GM18867 (cell line): ENCODE measurements around the gene DARS1.

ENCODE experiments used
- ATAC-seq: cut with Tn5 transposase; IDR thresholded peaks from one replicate; pipeline ENCODE4 v1.9.1; 2021; ENCODE audit warnings: mild to moderate bottlenecking, moderate library complexity; ENCODE audit not compliant: unreplicated experiment

The DARS1 gene

GRCh38 chr2:135985018-135985825 lies at the start of gene DARS1:
Gene DARS1 (minus strand): TSS chr2:135985626. CDS start chr2:135985468, 158 bp downstream.
- peak; percentile 87 for ATAC-seq

DNA sequence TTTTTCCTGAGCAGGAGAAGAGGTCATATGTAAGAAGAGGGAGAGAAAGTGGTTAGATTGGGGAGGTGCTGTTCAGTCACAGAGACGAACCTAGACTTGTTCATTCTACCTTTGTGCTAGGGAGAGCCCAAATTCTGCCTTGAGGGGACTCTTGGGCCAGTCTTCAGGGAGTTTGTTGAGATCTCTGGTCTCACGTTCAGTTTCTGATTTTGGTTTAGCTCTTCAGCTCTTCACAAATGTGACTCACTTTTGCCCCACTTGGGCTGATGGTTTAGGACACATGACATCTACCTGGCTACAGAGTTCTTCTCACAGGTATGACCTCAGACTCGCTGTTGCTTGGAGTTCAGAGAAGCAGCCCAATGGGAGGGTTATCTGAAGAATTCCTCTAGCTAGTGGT lies 49.2 kb upstream of the DARS1 start:
- ATAC-seq, result no peak

GRCh38 chr2:136032817-136033535 lies 47.5 kb upstream of the DARS1 start:
- no peak for ATAC-seq

GRCh38 chr2:136032192-136032591 lies 46.8 kb upstream of the DARS1 start:
- ATAC-seq, result no peak

GRCh38 chr2:136031711-136032110 lies 46.3 kb upstream of the DARS1 start:
- ATAC-seq, result no peak

DNA sequence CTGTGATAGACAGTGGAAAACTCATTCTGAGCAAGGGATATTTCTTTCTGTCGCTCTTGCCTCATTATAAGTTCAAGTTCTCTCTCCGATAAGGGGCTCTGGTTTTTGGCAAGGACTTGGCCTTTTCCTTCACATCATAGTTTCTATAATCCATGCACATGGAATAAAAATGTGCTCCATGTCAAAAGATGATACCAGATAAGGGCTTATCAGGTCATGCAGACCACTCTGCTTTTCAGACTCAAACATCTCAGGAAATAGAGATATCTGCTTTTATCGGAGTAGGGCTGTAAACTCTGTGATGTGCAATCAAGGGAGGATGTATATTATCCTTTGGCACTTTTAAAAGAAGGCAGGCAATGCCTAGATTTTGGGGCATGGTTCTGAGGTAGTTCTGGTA lies 45.0 kb upstream of the DARS1 start:
- ATAC-seq, result no peak

DNA sequence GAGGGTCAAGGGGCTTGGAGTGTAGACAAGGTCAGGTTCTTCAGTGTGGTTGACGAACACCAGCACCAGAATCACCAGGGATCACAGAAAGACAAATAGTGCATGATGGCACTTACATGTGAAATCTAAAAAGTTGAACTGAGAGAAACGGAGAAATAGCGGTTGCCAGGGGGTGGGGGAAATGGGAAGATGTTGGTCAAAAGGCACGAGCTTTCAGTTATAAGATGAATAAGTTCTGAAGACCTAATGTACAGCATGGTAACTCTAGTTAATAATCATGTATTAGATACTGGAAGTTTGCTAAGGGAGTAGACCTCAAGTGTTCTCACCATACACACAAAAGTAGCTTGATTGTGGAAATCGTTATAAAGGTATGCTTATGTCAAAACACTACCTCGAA lies 43.7 kb upstream of the DARS1 start:
- ATAC-seq, result peak; percentile 75

DNA sequence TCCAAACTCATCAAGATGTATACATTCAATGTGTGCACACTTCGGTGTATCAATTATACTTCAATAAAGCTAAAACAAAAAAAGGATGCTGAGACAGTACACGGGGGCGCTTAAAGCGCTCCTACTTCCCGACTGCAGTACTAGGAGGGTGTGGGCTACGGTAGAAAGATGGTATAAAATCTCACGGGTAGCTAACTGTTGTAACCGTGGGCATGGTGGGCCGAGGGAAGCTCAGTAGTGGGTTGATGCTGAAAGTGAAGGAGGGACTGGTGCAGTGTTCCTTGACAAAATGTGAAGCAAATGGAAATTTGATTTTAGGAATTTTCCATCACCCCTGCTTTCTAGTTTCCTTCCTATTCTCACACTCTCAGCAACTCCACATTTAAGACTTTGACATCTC lies 42.6 kb upstream of the DARS1 start:
- no peak for ATAC-seq

DNA sequence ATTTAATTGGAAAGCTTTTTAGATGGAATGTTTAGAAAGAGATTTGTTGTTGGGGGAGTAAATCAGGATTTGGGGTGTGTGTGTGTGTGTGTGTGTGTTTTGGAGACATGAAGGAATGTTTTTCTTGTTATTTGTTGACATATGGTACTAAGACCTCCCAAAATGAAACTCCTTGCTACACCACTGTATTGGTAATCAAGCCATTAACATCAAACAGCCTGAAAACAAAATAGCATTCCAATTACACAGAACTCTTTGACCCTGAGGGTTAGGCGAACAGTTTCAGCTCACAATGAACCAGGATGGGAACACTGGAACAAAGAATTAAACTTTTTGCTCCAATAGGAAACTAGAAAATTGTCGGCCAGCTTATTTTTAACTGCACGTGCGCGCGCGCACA lies 41.7 kb upstream of the DARS1 start:
- ATAC-seq, result no peak

DNA sequence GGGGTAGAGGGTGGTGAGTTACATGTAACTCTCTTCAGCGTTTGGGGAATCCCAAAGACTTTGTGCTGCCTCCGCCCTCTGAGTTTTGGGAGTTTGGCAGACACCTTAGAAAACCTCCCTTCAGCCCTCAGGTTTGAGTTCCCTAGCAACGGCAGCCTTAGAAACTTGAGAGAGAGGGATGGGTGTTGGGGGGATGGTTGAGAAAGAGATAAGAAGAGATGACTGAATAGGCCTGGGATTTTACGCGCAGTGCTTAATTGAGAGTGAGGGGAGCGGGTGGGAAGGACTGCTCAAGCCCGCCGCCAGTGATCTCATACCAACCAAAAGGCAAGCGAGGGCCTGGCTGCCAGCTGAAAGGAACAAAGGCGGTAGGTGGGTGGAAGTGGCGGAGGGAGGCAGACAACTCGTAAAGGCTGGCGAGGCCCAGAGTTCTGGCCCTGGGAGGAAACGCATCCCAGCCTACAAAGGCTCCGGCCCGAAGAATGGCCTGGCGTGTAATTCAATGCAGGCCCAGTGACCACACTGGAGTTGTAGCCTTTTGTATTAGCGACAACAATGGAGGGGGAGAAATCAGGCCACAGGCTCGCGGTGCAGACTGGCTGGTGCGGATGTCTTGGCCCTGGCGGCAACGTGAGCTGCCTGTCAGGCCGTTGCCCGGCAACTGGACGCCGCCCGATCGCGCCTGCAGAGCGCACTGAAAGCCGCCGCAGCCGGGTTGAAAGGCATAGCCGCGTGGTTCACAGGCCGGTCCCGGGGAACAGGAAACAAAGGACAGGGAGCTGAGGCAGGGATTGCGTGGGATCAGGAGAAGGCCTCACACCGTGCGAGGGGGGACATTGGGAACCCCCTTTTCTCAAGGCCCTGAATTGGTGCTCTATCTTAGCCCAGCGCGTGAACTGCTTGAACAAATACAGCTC lies 39.9 kb upstream of the DARS1 start:
- no peak for ATAC-seq

DNA sequence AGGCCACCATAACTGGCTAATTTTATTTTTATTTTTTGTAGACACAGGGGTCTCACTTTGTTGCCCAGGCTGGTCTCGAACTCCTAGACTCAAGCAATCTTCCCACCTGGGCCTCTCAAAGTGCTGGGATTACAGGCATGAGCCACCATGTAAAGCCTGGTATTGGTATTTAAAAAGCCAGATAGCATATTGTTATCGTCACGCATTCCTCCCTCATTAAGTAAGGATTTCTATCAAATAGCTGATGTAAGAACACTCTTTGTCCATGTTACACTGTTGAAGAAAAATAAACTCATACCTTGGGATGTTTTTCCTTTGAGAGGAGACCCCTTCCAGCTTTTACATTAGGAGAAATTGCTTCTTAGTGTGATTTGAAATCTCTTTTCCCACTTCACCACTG lies 39.2 kb upstream of the DARS1 start:
- no peak for ATAC-seq

DNA sequence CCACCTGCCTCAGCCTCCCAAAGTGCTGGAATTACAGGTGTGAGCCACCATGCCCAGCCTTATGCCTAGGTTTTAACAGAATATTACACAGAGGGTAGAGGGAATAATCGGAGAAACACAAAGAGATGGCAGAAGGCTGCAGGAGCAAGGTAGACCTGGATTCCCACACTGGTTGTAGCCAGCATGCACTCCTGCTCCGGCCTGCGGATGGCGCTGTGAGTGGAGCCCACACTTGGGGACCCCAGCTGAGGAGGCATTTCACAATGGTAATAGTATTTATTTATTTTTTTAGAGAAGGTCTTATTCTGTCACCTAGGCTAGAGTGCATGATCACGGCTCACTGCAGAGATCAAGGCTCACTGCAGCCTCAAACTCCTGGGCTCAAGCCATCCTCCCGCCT lies 38.8 kb upstream of the DARS1 start:
- no peak for ATAC-seq

GRCh38 chr2:136023416-136023815 lies 38.0 kb upstream of the DARS1 start:
- ATAC-seq, result no peak

DNA sequence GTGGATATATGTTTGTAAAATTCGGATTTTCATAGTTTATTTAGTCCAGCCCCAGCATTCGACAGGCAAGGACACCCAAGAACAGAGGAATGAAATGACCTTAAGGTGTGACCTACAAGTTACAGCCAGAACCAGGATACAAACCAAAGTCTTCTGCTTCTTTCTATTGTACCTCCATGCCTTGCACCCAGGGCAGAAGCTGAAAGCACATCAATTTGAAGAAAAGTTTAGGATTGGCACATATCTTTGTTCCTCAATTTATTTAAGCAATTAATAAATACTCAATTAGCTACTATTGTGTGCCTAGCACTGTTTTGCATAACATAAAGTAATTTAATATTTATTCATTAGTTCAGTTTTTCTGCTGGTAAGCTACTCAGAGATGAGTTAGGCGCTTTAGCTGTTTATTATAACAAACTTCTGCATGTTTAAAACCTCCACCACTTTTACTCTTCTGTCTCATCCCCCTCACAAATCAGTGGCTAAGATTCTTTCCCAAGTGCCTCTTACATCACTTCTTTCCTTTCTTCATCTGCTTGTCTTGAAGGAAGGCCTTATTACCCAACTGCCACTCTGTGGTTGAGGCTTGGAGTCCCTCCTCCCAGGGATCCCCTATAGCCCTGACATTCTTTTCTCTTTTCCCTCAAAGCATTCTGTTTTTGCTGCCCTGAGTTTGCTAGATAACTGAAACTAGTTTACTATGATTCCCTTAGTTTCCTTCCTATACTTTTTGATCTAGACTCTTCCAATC lies 37.1 kb upstream of the DARS1 start:
- ATAC-seq, result no peak

DNA sequence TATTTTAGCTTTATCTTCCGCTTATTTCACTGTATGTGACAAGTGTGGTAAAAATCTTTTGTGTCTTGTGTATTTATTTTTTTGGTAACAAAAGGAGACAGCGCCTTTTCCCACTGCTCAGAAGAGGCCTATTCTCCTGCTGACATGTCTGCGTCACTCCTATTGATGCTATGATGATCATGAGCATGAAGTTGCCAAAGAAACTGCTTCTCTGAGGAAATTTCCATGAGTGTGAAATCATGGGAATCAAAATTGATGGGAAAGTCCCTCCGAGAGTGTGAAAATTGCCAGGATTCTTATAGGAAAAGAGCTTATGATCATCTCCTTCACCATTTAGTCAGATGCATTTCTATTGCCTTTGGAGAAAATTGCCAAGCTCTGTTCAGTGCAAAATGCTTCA lies 36.5 kb upstream of the DARS1 start:
- no peak for ATAC-seq

DNA sequence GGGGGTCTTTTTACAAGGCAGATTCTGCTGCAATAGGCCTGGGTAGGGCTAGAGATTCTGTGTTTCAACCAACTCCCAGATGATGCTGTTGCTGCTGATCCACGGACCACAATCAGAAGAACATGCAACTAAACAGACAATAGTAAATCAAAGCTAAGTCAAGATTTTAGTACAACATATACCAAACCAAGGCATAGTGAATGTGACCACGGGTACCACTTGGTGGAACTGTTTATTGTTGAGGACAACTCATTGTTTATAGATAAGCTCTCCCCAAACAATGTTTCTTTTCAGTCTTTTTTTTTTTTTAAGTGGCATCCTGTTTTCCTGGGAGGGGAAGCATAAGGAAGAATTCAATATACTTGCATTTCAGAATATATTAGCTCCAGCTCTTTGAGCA lies 36.0 kb upstream of the DARS1 start:
- ATAC-seq, result no peak

GRCh38 chr2:136020831-136021230 lies 35.4 kb upstream of the DARS1 start:
- ATAC-seq, result no peak

DNA sequence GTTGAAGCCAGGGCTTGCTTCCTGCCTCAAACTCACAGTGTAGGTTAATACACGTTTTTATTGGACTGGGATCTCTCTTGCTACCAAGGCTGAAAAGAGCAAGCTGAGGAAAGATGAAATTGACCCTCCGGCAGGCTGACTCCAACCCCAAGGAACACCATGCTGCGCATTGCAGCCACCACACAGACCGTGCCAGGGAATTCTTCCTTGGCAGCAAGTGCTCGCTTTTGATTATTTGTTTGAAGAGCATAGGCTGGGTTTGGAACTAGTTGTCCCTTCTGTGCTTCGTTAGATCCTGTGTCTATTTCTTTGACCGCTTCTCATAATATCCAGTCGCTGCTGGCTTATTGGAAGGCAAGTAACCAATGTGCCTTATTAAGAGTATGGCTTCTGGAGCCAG lies 34.4 kb upstream of the DARS1 start:
- no peak for ATAC-seq

DNA sequence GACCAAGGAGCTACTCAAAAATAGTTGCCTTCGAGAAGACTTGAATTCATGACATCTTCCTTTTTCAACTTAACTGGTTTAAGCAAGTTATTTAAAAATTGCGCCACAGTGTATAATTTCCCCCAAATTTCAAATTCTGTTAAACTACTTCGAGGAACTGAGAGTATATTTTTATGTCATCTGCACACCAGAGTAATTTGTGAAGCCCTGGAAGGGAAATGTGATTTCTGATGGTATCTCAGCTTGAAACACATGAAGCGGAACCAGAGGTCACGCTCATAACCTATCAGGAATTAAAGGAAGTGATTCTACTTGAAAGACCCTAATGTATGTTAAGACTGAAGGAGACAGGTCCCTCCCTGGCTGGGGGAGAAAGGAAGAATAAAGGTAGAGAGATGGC lies 33.9 kb upstream of the DARS1 start:
- ATAC-seq, result peak; percentile 63

- ATAC-seq, result no peak
Observed at GRCh38 chr2:136017786-136018185, 32.4 kb upstream of the DARS1 start.

- ATAC-seq, result no peak
Observed at GRCh38 chr2:136016836-136017235, 31.4 kb upstream of the DARS1 start.
